Choroid plexus epithelial cell (primary cell): ENCODE results near the gene CST7.

Experiments
- DNase-seq: peaks from one replicate; pipeline ENCODE4 v3.0.0-alpha.2; 2010; ENCODE audit warnings: low read depth
- H3K4me3 ChIP-seq: 2 replicates; pipeline ENCODE4 v1.5.1; 2011; ENCODE audit warnings: low read depth, mild to moderate bottlenecking, control low read depth, low read length, moderate library complexity
- TF ChIP-seq, protein P1 (sequence below): conservative IDR thresholded peaks from 2 replicates; pipeline ENCODE4 v1.5.1; 2011; ENCODE audit warnings: low read depth, mild to moderate bottlenecking, control low read depth, inconsistent platforms, low read length, moderate library complexity

CST7 gene

GRCh38 chr20:25008388-25009217, 59.5 kb downstream of the CST7 start:
- no peak for DNase-seq
- TF ChIP-seq, protein P1, sequence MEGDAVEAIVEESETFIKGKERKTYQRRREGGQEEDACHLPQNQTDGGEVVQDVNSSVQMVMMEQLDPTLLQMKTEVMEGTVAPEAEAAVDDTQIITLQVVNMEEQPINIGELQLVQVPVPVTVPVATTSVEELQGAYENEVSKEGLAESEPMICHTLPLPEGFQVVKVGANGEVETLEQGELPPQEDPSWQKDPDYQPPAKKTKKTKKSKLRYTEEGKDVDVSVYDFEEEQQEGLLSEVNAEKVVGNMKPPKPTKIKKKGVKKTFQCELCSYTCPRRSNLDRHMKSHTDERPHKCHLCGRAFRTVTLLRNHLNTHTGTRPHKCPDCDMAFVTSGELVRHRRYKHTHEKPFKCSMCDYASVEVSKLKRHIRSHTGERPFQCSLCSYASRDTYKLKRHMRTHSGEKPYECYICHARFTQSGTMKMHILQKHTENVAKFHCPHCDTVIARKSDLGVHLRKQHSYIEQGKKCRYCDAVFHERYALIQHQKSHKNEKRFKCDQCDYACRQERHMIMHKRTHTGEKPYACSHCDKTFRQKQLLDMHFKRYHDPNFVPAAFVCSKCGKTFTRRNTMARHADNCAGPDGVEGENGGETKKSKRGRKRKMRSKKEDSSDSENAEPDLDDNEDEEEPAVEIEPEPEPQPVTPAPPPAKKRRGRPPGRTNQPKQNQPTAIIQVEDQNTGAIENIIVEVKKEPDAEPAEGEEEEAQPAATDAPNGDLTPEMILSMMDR: no peak
- H3K4me3 ChIP-seq: no peak overlapping the region
